ENCODE measurements around the gene RAPGEF2. TPM values are rescaled to one million over a fixed set of nuclear protein-coding genes. Genes with fewer than 3 reads are reported as not detected.

RAPGEF2 gene
- total and polyA plus RNA-seq, 9 of the 15 experiments (the other 6 are each of a cell fraction or from before 2014, with no cell fraction given), result 3.1 to 32.6 (median 23.1) TPM

GRCh38 chr4:159173886-159174285 lies 71.0 kb downstream of the RAPGEF2 start:
- Histone ChIP-seq H3K27me3 (ENCODE audit: control insufficient read depth in 2 of 2, insufficient read depth in 2 of 2, low read length in 2 of 2) (no peaks in the 10 kb centered on the region), H3K4me2 (ENCODE audit: insufficient read depth, low read length) (no peak overlapping the region), H3K27ac (ENCODE audit: extremely low read depth, low read depth, low read length) (no peak overlapping the region), H3K79me2 (ENCODE audit: control insufficient read depth, insufficient read depth, low read length) (peaks cover 68% of the 10 kb centered on the region), H3K9me1 (ENCODE audit: control insufficient read depth, insufficient read depth, low read length) (no peaks in the 10 kb centered on the region), H3K9ac (ENCODE audit: insufficient read depth in 1 of 2, low read depth in 2 of 2, low read length in 2 of 2) (no peak overlapping the region), H4K20me1 (replicated peaks; ENCODE audit: control insufficient read depth, insufficient read depth, low read length) (peaks cover 21% of the 10 kb centered on the region), H2AFZ (ENCODE audit: low read depth, low read length) (no peak overlapping the region), H3K9me3 (replicated peaks; ENCODE audit: control insufficient read depth, insufficient read depth, low read depth, low read length) (no peaks in the 10 kb centered on the region), H3K4me1 (replicated peaks in 1 of 2; ENCODE audit: control insufficient read depth in 2 of 2, insufficient read depth in 2 of 2, low read length in 2 of 2) (peaks cover 3 to 23% of the 10 kb centered on the region in 2 experiments; a peak in 3 of 5 replicates), H3K36me3 (ENCODE audit: control insufficient read depth, insufficient read depth, low read length) (no peaks in the 10 kb centered on the region; the same call in 2 of the 3 replicates), H3K4me3 (no peak overlapping the region)
- WGBS (ENCODE audit: insufficient coverage, low coverage, missing lambda C conversion rate), result 88% methylated on average over 4 of the region's 4 CpGs
- CTCF ChIA-PET (ENCODE audit: low intra/inter-chr PET ratio), result no interaction called here
- POLR2A ChIA-PET, result interaction anchor here (0.9 to 1.5 kb wide), 3 partner anchors 9 to 68 kb away, joined by 3 to 4 read pairs (median 3); no protein-coding TSS in a partner anchor
- ATAC-seq (no peak), DNase-seq (ENCODE audit: extremely low read depth in 1 of 4, low spot score in 3 of 4) (no peak), FAIRE-seq (no peak)
- in situ Hi-C loops (cut with MboI) (no loop called here), intact Hi-C loops (cut with micrococcal nuclease) (loop anchor here (2.0 kb wide), 1 partner anchor 129 kb away; no protein-coding TSS in a partner anchor)
- no TSS peak for BruUV-seq (replicated peaks)
- no peak for TF ChIP-seq MAX (CRISPR knock-in tag; IDR thresholded peaks at IDR 0.05)
- TF ChIP-seq ZNF24 (IDR thresholded peaks at IDR 0.05), result no peak
- no peak for TF ChIP-seq NFE2L1 (tag; IDR thresholded peaks at IDR 0.05; ENCODE audit: borderline replicate concordance, low read depth)
- no peak for TF ChIP-seq ETV6 (IDR thresholded peaks at IDR 0.05; ENCODE audit: borderline replicate concordance in 1 of 2, low read depth in 2 of 2, low read length in 1 of 2)
- TF ChIP-seq ETV6 (CRISPR knock-in tag; IDR thresholded peaks at IDR 0.05; ENCODE audit: borderline replicate concordance), result no peak
- no peak for TF ChIP-seq ZNF707 (CRISPR knock-in tag; conservative IDR thresholded peaks at IDR 0.05)
- no peak for TF ChIP-seq ZBTB2 (IDR thresholded peaks at IDR 0.05)
- TF ChIP-seq E4F1 (CRISPR knock-in tag; IDR thresholded peaks at IDR 0.05; ENCODE audit: borderline replicate concordance), result no peak
- no peak for TF ChIP-seq PBX2 (CRISPR knock-in tag; IDR thresholded peaks at IDR 0.05; ENCODE audit: low read depth)
- TF ChIP-seq PBX2 (tag; conservative IDR thresholded peaks at IDR 0.05; ENCODE audit: low read depth), result no peak
- no peak for TF ChIP-seq TSHZ1 (CRISPR knock-in tag; IDR thresholded peaks at IDR 0.05)
